AG04450 (cell line): ENCODE measurements around the gene PAM. TPM values are rescaled to one million over a fixed set of nuclear protein-coding genes. Genes with fewer than 3 reads are reported as not detected.

Source experiments
- CTCF ChIA-PET: fragments of 300-600, 350-600 bp; formaldehyde crosslinking; extraction: SDS; loops from one replicate; lab custom pipeline; 2022; ENCODE audit warnings: antibody characterized with exemption, inconsistent platforms; lab: Charles Lee
- POLR2A ChIA-PET: fragments of 350-600 bp; formaldehyde crosslinking; extraction: SDS; loops from one replicate; lab custom pipeline; 2021; ENCODE audit warnings: antibody characterized with exemption, inconsistent platforms; lab: Yijun Ruan, JAX
- DNase-seq: peaks from one replicate; pipeline ENCODE4 v3.0.0-alpha.2; 2011; ENCODE audit warnings: low read depth, low spot score
- H3K27ac ChIP-seq: one replicate; pipeline ENCODE4 v1.5.1; 2012; ENCODE audit warnings: low read depth, low read length, control low read depth
- H3K27me3 ChIP-seq: one replicate; pipeline ENCODE4 v1.6.0; 2012; ENCODE audit warnings: low read length; ENCODE audit not compliant: control insufficient read depth, insufficient read depth
- H3K4me3 ChIP-seq: 2 replicates; pipeline ENCODE4 v1.5.1; 2011; ENCODE audit warnings: mild to moderate bottlenecking, low read depth, low read length, control low read depth
- H3K9me3 ChIP-seq: 2 replicates; pipeline ENCODE4 v1.5.1; 2012; ENCODE audit warnings: low read length; ENCODE audit not compliant: control insufficient read depth, insufficient read depth
- polyA plus RNA-seq: library from polyadenylated mRNA; depleted of rRNA; stranded (reverse); fragments of >200 nt; gene quantifications from 2 replicates; pipeline ENCODE4 v1.2.3, GENCODE V29; 2011
- TF ChIP-seq, protein P1 (sequence below): IDR thresholded peaks from 2 replicates; pipeline ENCODE4 v1.5.1; 2011; ENCODE audit warnings: low read depth, low read length, control low read depth, inconsistent platforms

Gene PAM
- polyA plus RNA-seq, 1 experiment, result 307 TPM

DNA sequence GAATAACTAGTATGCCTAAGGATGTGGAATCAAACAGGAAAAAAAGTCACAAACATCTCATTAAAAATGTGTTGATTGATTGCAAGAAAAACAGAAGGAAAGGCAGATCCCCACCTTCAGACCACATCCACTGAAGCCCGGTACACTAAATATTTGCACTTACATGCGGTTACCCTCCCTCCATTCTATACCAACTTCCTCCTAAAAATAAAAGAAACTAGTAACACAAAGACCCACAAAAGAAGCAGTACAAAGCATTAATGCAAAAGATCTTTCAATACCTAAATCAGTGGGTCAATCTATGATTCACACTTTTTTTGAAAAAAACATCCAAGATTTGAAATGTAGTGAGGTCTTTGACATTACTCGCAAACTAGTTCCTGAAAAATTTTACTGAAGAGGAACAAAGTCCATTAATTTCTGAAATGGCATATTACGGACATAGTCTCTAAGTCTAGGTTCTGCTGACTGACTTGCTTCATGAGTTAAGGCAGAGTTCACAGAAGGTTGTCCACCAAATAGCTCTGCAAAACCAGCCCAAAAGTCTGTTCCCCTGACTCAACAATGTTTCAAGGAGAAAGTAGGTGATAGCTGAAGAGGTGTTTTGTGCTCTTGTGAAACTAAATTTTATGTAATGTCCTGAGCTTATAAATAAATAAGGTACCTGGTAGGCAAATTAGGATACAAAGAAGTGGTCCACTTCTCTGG is 100.7 kb downstream of the PAM start:
- ChIA-PET POLR2A (interaction anchor here (0.6 kb wide), 1 partner anchor 9 kb away, joined by 3 read pairs; no protein-coding TSS in a partner anchor), CTCF (no interaction called here)
- H3K27ac ChIP-seq, result no peak overlapping the region

DNA sequence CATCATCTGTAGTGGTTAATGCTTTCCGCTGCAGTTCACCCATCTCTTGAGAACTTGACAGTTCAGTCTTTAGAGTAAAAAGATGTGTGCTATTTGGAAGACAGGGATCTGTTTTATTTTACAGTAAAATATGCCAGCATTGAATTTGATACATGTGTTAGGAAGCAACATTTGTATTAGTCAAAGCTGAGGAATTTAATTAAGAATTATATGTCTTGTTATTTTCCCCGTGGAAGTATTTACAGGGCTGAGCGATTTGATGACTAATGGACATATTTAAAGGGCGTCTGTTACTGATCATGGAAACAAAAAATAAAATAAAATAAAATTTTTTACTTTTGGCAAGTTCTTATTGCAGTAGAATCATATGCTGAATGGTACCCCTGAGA is 101.3 kb downstream of the PAM start:
- DNase-seq, result no peak
- Histone ChIP-seq H3K27me3 (no peaks in the 10 kb centered on the region), H3K9me3 (no peaks in the 10 kb centered on the region), H3K4me3 (no peak overlapping the region), H3K27ac (no peak overlapping the region)
- POLR2A ChIA-PET, result interaction anchor here (0.6 kb wide), 1 partner anchor 8 kb away, joined by 3 read pairs; no protein-coding TSS in a partner anchor
- CTCF ChIA-PET, result no interaction called here
- TF ChIP-seq, protein P1, sequence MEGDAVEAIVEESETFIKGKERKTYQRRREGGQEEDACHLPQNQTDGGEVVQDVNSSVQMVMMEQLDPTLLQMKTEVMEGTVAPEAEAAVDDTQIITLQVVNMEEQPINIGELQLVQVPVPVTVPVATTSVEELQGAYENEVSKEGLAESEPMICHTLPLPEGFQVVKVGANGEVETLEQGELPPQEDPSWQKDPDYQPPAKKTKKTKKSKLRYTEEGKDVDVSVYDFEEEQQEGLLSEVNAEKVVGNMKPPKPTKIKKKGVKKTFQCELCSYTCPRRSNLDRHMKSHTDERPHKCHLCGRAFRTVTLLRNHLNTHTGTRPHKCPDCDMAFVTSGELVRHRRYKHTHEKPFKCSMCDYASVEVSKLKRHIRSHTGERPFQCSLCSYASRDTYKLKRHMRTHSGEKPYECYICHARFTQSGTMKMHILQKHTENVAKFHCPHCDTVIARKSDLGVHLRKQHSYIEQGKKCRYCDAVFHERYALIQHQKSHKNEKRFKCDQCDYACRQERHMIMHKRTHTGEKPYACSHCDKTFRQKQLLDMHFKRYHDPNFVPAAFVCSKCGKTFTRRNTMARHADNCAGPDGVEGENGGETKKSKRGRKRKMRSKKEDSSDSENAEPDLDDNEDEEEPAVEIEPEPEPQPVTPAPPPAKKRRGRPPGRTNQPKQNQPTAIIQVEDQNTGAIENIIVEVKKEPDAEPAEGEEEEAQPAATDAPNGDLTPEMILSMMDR, result no peak

More for the DNA sequence above, 100.7 kb downstream of the PAM start:
- Histone ChIP-seq H3K4me3 (no peak overlapping the region), H3K27me3 (no peaks in the 10 kb centered on the region), H3K9me3 (no peaks in the 10 kb centered on the region)
- TF ChIP-seq, protein P1, result no peak
- DNase-seq, result no peak

GRCh38 chr5:102857076-102857818 is 102.1 kb downstream of the PAM start:
- Histone ChIP-seq H3K27me3 (no peaks in the 10 kb centered on the region), H3K4me3 (no peak overlapping the region), H3K9me3 (no peaks in the 10 kb centered on the region), H3K27ac (no peak overlapping the region)
- POLR2A ChIA-PET, result no interaction called here
- CTCF ChIA-PET, result interaction anchor here (0.5 to 1.7 kb wide), 3 partner anchors 77 to 176 kb away, joined by 3 to 6 read pairs (median 5); no protein-coding TSS in a partner anchor
- TF ChIP-seq, protein P1, result no peak
- no peak for DNase-seq

- TF ChIP-seq, protein P1, result no peak
- ChIA-PET CTCF (interaction anchor here (1.4 to 1.7 kb wide), 2 partner anchors 78 to 177 kb away, joined by 5 to 6 read pairs; no protein-coding TSS in a partner anchor), POLR2A (no interaction called here)
- H3K27me3 ChIP-seq, result no peaks in the 10 kb centered on the region
- H3K4me3 ChIP-seq, result no peak overlapping the region
- no peak overlapping the region for H3K27ac ChIP-seq
- DNase-seq, result no peak
- no peaks in the 10 kb centered on the region for H3K9me3 ChIP-seq
Measured at GRCh38 chr5:102858221-102858620, 103.1 kb downstream of the PAM start.

- POLR2A ChIA-PET, result no interaction called here
- Histone ChIP-seq H3K4me3 (no peak overlapping the region), H3K27me3 (no peaks in the 10 kb centered on the region), H3K27ac (no peak overlapping the region), H3K9me3 (no peaks in the 10 kb centered on the region)
- DNase-seq, result no peak
- CTCF ChIA-PET, result interaction anchor here (1.7 kb wide), 1 partner anchor 177 kb away, joined by 5 read pairs; no protein-coding TSS in a partner anchor
- TF ChIP-seq, protein P1, result no peak
Measured at GRCh38 chr5:102858808-102859207, 103.7 kb downstream of the PAM start.
